ENCODE data around the gene ZNF318.

DNA sequence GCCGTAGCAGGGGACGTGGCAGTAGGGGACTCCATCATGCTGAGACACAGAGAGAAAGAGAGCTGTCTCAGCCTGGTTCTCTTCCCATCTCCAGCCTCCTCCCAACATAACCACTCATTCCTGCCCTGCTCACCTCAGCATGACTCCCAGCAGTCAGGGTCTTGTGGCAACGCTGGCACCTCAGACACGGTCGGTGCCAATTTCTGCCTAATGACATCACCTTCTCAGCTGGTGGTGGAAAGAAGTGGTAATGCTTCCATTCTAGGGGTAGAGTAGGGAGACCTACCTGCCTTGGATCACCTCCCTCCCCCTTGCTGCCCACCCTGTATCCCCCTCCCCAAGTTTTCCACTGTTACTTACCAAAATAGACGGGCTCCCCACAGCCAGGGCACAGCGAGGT, 63.4 kb downstream of the ZNF318 start:
- TF ChIP-seq EZH2 (IDR thresholded peaks at IDR 0.05; ENCODE audit: low read length), result no peak
- TF ChIP-seq, protein P1, sequence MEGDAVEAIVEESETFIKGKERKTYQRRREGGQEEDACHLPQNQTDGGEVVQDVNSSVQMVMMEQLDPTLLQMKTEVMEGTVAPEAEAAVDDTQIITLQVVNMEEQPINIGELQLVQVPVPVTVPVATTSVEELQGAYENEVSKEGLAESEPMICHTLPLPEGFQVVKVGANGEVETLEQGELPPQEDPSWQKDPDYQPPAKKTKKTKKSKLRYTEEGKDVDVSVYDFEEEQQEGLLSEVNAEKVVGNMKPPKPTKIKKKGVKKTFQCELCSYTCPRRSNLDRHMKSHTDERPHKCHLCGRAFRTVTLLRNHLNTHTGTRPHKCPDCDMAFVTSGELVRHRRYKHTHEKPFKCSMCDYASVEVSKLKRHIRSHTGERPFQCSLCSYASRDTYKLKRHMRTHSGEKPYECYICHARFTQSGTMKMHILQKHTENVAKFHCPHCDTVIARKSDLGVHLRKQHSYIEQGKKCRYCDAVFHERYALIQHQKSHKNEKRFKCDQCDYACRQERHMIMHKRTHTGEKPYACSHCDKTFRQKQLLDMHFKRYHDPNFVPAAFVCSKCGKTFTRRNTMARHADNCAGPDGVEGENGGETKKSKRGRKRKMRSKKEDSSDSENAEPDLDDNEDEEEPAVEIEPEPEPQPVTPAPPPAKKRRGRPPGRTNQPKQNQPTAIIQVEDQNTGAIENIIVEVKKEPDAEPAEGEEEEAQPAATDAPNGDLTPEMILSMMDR (optimal IDR thresholded peaks at IDR 0.05 in 1 of 3, IDR thresholded peaks at IDR 0.05 in 1 of 3, conservative IDR thresholded peaks at IDR 0.05 in 1 of 3; ENCODE audit: extremely low read depth in 1 of 3, insufficient read depth in 2 of 3, low read length in 3 of 3), result no peak

Measured in keratinocyte (primary cell).